Measurements from ENCODE around the gene LRRN2.

GRCh38 chr1:204712708-204713430, 27.3 kb upstream of the LRRN2 start:
- TF ChIP-seq, protein P1, sequence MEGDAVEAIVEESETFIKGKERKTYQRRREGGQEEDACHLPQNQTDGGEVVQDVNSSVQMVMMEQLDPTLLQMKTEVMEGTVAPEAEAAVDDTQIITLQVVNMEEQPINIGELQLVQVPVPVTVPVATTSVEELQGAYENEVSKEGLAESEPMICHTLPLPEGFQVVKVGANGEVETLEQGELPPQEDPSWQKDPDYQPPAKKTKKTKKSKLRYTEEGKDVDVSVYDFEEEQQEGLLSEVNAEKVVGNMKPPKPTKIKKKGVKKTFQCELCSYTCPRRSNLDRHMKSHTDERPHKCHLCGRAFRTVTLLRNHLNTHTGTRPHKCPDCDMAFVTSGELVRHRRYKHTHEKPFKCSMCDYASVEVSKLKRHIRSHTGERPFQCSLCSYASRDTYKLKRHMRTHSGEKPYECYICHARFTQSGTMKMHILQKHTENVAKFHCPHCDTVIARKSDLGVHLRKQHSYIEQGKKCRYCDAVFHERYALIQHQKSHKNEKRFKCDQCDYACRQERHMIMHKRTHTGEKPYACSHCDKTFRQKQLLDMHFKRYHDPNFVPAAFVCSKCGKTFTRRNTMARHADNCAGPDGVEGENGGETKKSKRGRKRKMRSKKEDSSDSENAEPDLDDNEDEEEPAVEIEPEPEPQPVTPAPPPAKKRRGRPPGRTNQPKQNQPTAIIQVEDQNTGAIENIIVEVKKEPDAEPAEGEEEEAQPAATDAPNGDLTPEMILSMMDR (IDR thresholded peaks at IDR 0.05; ENCODE audit: insufficient read depth, low read depth, low read length) = no peak
- no peak for TF ChIP-seq EZH2 (IDR thresholded peaks at IDR 0.05; ENCODE audit: insufficient read depth, low read length)

Measured in astrocyte (in vitro differentiated cells and primary cell).